GM19238 (cell line): ENCODE data around the gene DIAPH2.
"Not testable (repeated sequence)": the region's sequence is repeated elsewhere in the genome, so short reads cannot be mapped to it uniquely, and the experiment has no call there.

Experiments
- DNase-seq: peaks from one replicate; pipeline ENCODE4 v3.0.0; 2011; ENCODE audit warnings: low spot score; ENCODE audit not compliant: insufficient read length

DIAPH2 gene

GRCh38 chrX:96715481-96715880, 30.8 kb downstream of the DIAPH2 start:
- DNase-seq: no peak

GRCh38 chrX:96719161-96719875, 34.7 kb downstream of the DIAPH2 start:
- no peak for DNase-seq

- peak; percentile 4 for DNase-seq
These were observed 36.7 kb downstream of the DIAPH2 start for GRCh38 chrX:96721354-96721753.

- no peak for DNase-seq
These were observed 38.1 kb downstream of the DIAPH2 start for GRCh38 chrX:96722781-96723180.

- DNase-seq: no peak
These were observed 44.4 kb downstream of the DIAPH2 start for GRCh38 chrX:96729053-96729452.

- DNase-seq: no peak
These were observed 45.4 kb downstream of the DIAPH2 start for GRCh38 chrX:96729868-96730643.

GRCh38 chrX:96731000-96731399, 46.4 kb downstream of the DIAPH2 start:
- DNase-seq: not testable (repeated sequence)

GRCh38 chrX:96743367-96744073, 58.9 kb downstream of the DIAPH2 start:
- no peak for DNase-seq

GRCh38 chrX:96752781-96753180, 68.1 kb downstream of the DIAPH2 start:
- no peak for DNase-seq

- no peak for DNase-seq
These were observed 68.6 kb downstream of the DIAPH2 start for GRCh38 chrX:96753230-96753629.

GRCh38 chrX:96756491-96756890, 71.8 kb downstream of the DIAPH2 start:
- DNase-seq: no peak

GRCh38 chrX:96761566-96761965, 76.9 kb downstream of the DIAPH2 start:
- DNase-seq: no peak

- DNase-seq: no peak
These were observed 79.0 kb downstream of the DIAPH2 start for GRCh38 chrX:96763608-96764007.

GRCh38 chrX:96764864-96765263, 80.2 kb downstream of the DIAPH2 start:
- DNase-seq: no peak

GRCh38 chrX:96770315-96770714, 85.7 kb downstream of the DIAPH2 start:
- DNase-seq: no peak

- DNase-seq: no peak
These were observed 86.8 kb downstream of the DIAPH2 start for GRCh38 chrX:96771486-96771885.

GRCh38 chrX:96774116-96774515, 89.5 kb downstream of the DIAPH2 start:
- no peak for DNase-seq

GRCh38 chrX:96776966-96777365, 92.3 kb downstream of the DIAPH2 start:
- no peak for DNase-seq

GRCh38 chrX:96791559-96791958, 106.9 kb downstream of the DIAPH2 start:
- DNase-seq: no peak

- no peak for DNase-seq
These were observed 107.4 kb downstream of the DIAPH2 start for GRCh38 chrX:96792047-96792446.

- DNase-seq: no peak
These were observed 114.3 kb downstream of the DIAPH2 start for GRCh38 chrX:96798982-96799381.

- no peak for DNase-seq
These were observed 122.7 kb downstream of the DIAPH2 start for GRCh38 chrX:96807318-96807717.
